Right renal pelvis (tissue), 4 donors: ENCODE measurements around the gene CFAP74. TPM values are rescaled to one million over a fixed set of nuclear protein-coding genes. Genes with fewer than 3 reads are reported as not detected.
"Not testable (repeated sequence)": the region's sequence is repeated elsewhere in the genome, so short reads cannot be mapped to it uniquely, and the experiment has no call there.

Experiments
- DNase-seq, 4 donors: peaks; one replicate each; pipeline ENCODE4 v3.0.0-alpha.2; 2013; ENCODE audit warnings: low read depth in 4 of 4, low spot score in 3 of 4, missing footprints in 1 of 4
- polyA plus RNA-seq, 4 donors: library from polyadenylated mRNA; unstranded; fragments of 120-200 nt; gene quantifications; one replicate each; pipeline ENCODE4 v1.2.1, GENCODE V29; 2013; ENCODE audit not compliant: insufficient read length in 4 of 4

CFAP74 gene
- polyA plus RNA-seq, 4 donors, result 0.29 to 0.69 (median 0.43) TPM

GRCh38 chr1:1938613-1939295 is 64.8 kb downstream of the CFAP74 start:
- no peak for DNase-seq

- DNase-seq, result no peak
Measured at GRCh38 chr1:1938276-1938573, 65.4 kb downstream of the CFAP74 start.

- no peak for DNase-seq
Measured at GRCh38 chr1:1937549-1938275, 65.9 kb downstream of the CFAP74 start.

DNA sequence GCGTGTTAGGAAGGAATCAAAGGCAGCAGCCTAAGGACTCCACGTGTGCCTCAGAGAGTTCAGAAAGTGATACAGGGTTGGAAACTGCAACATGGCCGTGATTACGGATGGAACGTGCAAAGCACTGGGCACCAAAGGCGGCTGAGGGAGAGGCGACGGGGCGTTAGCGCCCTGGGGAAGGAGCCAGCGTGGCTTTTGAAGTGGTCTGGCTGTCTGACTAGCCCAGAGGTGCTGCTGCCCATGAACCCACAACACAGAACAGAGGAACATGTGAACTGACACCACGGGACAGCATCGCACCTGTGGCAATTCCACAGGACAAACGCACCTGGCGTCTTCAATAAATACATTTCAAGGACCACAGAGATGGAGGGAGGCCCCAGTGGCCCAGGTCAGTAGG is 66.5 kb downstream of the CFAP74 start:
- DNase-seq, result no peak

GRCh38 chr1:1934848-1935247 is 68.7 kb downstream of the CFAP74 start:
- not testable (repeated sequence) for DNase-seq

DNA sequence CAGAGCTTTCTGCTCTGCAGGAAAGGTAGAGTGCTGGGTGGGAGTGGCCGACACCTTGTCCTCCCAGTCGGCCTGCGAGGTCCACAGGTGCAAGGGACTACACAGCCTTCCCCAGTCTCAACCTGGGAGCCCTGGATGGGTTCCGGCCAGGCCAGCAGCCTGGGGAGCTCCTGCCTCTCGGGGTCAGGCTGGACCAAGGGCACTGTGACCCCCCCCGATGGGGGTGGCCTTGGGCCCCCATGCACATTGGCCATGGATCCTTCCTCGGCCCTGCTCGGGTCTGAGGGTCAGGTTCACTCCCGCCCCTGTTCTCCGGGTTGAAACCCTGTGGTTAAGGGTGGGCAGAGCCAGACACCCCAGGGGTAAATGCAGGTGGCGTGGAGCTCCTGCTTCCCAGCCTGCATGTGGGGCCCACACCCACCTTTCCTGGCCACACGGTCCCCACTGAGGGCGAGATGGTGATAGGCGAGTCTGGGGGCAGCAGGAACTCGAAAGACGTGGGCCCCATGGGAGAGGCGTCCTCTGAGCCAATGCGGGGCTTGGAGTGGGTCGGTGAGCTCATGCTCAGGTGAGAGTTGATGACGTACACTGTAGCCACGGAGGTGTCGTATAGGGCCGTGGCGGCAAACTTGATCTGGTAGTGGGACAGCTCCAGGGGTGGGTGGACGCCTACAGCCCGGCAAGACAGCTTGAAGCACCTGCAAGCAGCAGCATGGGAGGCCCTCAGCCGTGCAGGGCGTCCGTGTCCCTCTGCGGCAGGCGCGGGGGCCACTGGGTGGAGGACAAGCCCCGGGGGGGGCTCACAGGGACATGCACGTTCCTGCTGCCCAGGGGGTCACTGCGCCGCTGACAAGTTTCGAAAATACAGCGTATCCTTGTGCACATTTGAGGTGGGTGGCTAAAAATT is 73.7 kb downstream of the CFAP74 start:
- DNase-seq, result no peak

GRCh38 chr1:1929102-1929638 is 74.4 kb downstream of the CFAP74 start:
- no peak for DNase-seq

- DNase-seq, result no peak
Measured at GRCh38 chr1:1928231-1929101, 75.1 kb downstream of the CFAP74 start.

- no peak for DNase-seq
Measured at GRCh38 chr1:1927751-1928150, 75.8 kb downstream of the CFAP74 start.

GRCh38 chr1:1926886-1927660 is 76.5 kb downstream of the CFAP74 start:
- no peak for DNase-seq

GRCh38 chr1:1926346-1926811 is 77.2 kb downstream of the CFAP74 start:
- no peak for DNase-seq

- no peak for DNase-seq
Measured at GRCh38 chr1:1925437-1926345, 77.9 kb downstream of the CFAP74 start.

GRCh38 chr1:1924849-1925248 is 78.7 kb downstream of the CFAP74 start:
- no peak for DNase-seq

- no peak for DNase-seq
Measured at GRCh38 chr1:1924386-1924785, 79.2 kb downstream of the CFAP74 start.

DNA sequence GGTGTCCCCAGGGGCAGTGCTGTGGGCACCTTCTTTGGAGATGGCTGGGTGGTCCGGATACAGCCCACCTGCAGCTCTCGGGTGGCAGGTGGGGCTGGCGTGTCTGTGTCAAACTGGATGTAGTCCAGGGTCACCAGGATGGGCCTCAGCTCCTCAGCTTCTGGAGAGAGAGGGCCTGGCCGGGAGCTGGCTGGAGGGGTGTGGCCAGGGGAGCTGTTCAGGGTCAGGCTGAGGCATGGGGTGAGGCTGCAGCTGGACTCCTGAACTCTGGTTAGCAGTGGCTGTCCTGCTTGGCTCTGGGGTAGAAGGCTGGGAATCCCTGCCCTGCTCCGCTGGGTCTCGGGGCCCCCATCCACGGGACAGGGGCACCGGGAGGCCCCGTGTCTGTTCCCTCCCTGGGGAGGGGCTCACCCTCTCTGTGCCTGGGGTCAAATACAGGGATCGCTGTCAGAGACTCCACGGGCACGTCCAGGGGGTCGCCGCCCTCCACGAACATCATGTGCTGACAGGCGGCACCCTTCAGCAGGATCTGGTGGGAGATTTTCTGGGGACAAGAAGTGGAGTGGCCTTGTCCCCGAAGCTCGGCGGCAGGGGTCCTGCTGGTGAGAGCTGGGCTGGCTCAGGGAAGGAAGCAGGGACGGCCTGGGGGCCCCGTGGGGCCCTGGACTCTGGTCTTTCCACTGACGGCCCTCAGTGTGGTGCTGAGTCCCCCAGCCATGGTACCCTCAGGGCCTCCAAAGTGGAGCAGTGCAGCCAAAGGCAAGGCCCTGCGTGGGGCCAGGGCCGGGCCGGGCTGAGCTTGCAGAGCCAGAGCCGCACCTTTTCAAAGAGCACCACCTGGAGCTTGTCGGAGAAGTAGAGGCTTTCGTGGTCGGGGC is 80.4 kb downstream of the CFAP74 start:
- DNase-seq, result no peak

DNA sequence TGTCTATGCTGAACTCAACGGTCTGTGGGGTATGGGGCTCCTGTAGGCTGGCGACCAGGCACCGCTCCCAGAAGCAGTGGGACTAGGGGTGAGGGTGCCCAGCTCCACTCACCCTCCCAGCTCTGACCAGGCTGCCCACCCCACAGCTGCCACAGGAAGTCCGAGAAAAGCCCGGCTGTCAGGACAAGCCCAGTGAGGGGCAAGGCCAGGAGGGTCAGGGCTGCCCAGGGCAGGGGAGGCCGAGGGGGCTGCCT is 81.0 kb downstream of the CFAP74 start:
- no peak for DNase-seq

GRCh38 chr1:1921901-1922701 is 81.5 kb downstream of the CFAP74 start:
- no peak for DNase-seq
